HG03060 (cell line): ENCODE results near the gene IPO11.
"Not testable (repeated sequence)": the region's sequence is repeated elsewhere in the genome, so short reads cannot be mapped to it uniquely, and the experiment has no call there.

Experiments used
- ATAC-seq: cut with Tn5 transposase; IDR thresholded peaks from one replicate; pipeline ENCODE4 v1.9.1; 2021; ENCODE audit warnings: low read depth, moderate number of reproducible peaks; ENCODE audit not compliant: unreplicated experiment

Gene IPO11

DNA sequence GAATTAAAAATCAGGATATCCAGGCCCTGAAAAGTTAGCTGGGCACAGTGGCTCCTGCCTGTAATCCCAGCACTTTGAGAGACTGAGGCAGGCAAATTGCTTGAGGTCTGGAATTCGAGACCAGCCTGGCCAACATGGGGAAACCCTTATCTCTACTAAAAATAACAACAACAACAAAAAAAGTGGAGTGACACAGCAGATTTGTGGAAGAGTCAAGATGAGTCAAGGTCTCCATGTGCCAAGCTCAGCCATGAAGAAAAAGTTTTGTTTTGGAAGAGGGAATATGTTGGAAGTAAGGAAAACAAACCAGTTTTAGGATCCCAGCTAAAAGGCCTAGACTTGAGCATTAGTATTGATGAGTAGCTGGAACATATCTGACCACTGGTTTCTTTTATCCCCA lies 180.8 kb downstream of the IPO11 start:
- no peak for ATAC-seq

DNA sequence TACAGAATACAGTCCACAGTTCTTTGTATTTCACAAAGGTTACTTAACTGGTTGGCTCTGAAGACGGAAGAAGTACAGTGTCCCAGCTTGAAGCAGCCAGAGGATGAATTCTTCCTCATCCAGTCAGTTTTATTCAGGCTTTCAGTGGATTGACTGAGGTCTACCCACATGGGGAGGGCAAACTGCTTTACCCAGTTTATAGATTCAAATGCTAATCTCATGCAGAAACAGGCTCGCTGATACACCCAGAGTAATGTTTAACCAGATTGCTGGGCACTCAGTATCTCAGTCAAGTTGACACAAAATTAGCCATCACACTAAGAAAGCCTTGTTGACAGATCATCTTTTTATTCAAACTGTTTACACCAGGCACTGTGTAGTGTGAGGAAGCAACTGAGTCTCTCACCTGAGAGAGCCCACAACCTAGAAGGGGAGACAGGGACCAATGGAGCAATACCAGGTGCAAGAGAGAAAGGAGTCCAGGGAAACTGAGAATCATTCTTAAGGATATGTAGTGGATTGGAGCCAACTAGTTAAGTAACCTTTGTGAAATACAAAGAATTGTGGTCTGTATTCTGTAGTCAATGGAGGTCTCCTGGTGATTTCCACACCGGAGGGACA lies 181.9 kb downstream of the IPO11 start:
- no peak for ATAC-seq

DNA sequence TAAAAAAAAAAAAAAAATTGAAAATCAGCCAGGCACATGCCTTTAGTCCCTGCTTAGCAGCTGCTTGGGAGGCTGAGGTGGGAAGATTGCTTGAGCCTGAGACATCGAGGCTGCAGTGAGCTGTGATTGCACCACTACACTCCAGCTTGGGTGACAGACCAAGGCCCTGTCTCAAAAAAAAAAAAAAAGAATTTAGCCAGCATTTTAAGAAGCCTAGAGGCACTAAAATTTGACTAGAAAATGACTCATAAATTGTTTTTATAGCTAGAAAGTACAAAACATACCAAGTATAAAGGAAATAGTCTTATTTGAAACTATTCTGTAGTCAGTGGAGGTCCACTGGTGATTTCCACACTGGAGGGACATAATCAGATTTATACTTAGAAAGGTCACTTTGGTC lies 183.5 kb downstream of the IPO11 start:
- ATAC-seq = no peak

DNA sequence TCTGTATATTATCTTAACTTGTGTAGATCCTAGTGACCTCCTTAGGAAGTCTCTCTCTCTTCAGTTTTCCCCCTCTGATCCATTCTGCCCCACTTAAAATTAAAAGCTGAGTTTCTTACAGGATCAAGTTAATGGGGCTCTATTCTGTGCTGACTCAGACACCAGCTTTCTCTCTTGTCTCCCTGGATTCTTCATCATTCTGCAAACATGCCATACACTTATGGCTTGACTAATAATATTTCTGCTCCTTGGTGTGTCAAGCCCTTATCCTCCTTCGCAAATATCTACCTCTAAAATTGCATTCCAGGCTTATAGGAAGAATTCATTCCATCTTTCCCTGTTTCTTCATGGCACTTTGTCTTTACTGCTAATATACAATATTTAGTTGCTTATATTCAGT lies 184.1 kb downstream of the IPO11 start:
- ATAC-seq = no peak

DNA sequence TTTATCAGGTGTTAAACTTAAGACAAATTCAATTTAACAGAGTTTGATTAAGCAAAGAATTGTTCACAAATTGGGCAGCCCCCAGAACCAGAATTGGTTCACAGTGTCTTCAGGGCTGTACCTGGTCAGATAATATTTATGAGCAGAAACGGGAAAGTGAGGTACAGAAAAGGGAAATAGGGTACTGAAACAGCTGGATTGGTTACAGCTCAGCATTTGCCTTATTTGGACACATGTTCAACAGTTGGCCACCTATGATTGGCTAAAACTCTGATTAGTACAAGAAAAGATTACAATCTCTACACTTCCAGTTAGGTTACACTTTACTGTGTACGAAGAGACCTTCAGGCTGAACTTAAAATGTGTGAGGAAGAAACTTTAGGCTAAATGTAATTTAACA lies 184.8 kb downstream of the IPO11 start:
- ATAC-seq = no peak

DNA sequence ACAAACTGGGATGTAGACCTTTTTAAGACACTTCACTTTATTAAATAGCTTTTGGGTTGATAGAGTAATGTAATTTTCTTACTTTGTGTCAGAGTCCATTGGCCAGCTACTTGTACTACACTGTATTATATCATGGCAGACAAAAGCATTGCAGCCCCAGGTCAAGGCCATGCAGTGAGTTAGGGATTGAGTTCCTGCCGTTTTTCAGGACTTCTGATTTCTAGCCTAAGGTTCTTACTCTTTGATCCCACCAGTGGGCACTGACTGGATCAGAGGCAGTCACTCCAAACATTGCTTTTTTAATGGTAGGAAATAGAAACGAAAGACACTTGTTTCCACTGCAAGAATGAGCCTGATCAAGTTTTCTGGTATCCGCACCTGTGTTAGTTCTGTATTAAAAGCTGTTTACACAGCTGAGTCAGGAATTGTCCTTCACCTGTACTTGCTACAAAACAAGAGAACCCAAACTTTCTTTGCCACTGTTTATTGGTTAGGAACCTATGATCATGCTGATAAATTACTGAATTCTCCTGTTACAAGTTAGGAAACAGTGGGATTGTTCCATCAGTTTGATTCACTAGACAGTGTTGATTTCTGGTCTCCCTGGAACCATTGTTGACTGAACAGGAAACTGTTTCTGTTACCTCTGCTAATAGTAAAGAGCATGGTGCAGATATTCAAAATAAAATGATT lies 188.1 kb downstream of the IPO11 start:
- no peak for ATAC-seq

DNA sequence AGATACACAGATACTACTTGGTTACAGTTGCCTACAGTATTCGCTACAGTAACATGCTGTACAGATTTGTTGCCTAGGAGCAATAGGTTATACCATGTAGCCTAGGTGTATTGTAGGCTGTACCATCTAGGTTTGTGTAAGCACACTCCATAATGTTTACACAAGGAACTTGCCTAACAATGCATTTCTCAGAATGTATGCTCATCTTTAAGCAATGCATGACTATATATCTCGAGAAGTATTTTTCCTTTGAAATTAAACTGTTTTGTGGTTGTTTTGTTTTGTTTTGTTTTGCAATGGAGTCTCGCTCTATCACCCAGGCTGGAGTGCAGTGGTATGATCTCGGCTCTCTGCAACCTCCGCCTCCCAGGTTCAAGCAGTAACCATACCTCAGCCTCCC lies 191.4 kb downstream of the IPO11 start:
- no peak for ATAC-seq

DNA sequence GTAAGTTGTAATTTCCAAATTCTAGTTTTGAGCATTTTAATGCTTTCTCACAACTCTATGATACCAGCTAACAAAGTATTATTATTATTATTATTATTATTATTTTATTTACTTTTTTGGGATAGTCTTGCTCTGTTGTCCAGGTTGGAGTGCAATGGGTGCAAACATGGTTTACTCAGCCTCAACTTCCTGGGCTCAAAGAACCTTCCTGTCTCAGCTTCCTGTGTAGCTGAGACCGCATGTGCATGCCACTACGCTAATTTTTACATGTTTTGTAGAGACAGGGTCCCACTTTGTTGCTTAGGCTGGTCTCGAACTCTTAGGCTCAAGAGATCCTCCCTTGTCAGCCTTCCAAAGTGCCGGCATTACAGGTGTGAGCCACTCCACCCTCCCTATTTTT lies 193.1 kb downstream of the IPO11 start:
- no peak for ATAC-seq

DNA sequence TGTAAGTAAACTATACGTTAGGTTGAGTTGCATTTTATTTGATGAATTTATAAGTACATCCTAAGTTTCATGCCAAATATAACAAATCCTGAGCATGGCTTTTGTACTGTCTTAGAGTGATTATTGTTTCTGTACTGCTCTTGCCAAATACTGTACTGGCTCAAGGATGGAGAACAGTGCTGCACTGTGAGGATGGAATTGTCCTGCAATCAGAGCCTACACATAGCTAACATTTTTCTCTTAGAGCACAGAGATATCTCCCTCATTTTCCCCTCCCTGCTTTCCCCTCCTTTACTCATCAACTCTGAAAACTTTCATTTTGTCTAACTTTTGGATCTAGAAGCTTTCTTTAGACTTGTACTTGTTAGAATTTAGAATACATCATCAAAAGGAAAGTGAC lies 194.3 kb downstream of the IPO11 start:
- ATAC-seq = no peak

DNA sequence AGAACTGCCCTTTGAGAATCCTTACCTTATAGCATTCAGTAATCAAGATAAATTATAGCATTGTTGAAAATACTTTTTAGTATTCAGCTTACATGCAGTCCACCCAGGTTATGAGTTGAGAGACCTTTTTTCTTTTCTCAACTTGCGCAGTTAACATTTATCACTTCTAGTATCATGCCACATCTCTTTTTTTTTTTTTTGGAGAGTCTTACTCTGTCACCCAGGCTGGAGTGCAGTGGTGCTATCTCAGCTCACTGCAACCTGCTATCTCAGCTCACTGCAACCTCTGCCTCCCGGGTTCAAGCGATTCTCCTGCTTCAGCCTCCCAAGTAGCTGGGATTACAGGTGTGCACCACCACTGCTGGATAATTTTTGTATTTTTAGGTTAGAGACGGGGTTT lies 195.1 kb downstream of the IPO11 start:
- ATAC-seq = no peak

DNA sequence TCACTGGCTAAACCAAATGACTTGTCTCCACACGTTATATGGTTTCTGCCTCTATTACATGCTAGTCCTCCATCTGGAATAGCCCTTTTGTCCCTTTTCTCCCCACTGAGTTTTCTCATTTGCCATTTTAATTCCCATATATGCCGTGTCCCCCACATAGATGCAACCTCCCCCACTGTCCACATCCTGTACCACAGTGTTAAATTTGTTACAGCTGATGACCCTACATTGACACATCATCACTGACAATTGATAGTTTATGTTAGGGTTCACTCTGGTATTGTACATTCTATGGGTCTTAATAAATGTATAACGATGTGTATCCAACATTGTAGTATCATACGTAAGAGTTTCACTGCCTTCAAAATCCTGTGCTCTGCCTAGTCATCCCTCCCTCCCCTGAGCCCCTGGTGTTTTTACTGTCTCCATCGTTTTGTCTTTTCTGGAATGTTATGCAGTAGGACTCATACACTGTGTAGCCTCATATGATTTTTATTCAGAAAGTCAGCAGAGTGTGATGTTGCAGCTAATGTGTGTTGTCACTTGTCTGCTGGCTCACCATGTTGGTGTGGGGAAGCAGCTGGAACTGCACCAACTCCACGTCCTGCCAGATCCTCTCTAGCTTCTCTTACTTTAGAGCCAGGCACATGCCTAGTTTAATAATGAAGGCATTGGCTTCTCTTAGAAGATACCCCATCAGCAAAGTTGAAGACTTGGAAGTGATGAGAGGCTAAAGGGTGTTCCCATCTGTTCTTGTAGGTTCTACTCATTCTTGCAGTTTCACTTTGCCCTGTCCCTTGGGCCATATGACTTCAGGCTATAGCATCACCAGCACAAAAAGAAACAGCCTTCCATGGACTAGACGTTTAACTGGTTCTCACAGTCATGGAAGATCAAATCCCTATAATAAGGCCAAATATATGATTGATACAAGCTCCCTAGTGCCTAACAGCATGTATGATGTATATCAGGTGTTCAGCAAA lies 196.3 kb downstream of the IPO11 start:
- ATAC-seq = no peak

DNA sequence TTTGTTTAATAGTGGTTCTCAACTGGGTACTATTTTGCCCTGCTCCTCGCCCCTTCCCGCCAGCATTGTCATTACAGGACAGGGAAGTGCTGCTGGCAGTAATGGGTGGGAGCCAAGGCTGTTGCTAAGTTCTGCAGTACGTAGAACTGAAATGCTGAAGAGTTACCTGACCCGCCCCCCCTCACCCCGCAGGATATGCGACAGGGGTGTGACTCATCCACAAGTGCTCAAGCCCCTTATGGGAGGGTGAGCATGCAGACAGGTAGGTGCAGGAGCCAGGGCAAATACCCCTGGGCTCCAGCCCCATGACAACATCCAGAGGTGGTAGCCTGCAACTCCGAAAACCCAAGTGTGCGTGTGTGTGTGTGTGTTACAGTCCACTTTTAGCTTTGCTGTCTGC lies 201.8 kb downstream of the IPO11 start:
- no peak for ATAC-seq

DNA sequence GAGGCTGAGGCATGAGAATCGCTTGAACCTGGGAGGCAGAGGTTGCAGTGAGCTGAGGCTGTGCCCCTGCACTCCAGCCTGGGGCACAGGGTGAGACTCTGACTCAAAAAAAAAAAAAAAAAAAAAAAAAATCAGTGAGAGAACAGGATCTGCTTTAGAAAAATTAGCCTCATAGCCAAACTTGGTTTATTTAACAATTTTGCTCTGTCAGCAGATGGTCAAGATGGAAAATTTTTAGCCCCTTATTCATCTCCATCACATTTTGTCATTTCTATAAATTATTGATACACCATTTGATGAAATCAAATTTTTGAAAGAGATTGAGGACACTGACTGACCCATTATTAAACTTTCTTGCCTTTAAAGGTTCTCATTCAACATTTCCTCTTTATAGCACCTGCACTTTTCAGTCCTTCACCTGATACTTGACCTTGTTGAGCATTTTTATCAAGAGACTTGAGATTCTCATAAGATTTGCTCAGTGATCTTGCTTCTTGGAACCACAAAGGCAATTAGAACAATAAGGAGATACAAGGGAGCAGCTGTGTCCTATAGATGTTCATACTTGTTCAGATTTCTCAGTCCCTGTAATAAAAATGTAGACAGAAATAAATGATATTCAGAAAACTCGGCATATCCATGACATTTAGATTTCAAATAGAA lies 204.2 kb downstream of the IPO11 start:
- ATAC-seq = no peak

DNA sequence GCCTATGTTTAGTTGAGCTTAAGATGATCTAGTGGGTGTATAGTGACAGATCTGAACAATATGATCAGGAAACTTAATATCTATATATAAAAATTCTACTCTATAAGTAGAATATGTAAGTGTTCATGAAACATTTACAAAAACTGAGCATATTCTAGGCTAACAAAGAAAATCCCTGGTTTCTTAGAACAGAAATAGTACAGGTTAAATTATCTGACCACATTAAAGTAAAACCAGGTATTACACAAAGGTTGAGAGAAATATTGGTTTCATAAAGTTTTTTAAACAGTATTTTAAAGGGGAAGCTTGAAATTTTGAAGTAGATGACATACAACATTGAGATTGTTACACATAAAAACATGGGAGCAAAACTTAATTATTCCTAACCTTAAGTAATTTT lies 205.4 kb downstream of the IPO11 start:
- no peak for ATAC-seq

DNA sequence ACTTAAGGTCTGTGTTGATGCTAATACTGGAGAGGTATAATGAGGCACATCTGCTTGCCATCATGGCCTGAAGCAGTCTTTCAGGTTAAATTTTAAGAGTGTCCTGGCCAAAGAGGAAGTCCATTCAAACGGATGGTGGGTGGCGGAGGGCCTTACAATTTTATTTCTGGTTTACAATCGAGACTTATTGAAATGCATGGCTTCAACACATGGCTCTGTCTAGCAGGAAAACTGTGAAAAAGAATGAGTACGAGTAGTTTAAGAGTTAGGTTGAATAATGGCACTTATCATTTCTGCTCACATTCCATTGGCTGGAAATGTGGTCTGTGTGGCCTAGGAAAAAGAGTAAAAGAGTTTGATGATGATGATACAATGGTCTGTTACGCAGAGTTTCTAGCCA lies 208.2 kb downstream of the IPO11 start:
- no peak for ATAC-seq

DNA sequence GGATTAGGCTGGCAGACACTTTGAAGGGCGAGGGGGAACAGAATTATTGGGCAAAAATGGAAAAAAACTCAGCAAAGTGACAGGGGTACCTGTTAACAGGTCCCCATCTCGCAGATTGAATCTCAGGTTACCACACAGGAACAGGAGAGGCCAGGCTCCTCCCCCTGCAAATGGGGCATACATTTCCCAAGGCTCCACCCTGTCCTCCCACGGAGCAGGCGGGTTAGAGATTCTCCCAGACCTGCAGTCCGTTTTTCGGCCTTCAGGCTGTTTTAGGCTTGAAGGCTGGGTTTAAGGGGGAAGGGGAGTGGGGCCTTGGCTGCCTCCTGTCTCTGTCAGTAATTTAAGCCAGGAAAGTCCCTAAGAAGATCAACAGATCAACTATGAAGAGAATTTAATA lies 208.7 kb downstream of the IPO11 start:
- ATAC-seq = no peak

DNA sequence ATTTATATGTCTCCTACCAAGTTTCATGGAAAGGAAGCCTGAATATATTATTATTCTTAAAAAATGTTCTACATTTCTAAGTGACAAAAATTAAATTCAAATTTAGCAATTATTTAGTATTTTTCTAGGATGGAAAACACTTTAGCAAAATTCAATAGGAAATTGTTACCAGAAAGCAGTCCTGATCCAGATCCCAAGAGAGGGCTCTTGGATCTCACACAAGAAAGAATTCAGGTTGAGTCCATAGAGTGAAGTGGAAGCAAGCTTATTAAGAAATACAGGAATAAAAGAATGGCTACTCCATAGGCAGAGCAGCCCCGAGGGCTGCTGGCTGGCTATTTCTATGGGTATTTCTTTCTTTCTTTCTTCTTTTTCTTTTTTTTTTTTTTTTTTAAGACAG lies 210.7 kb downstream of the IPO11 start:
- ATAC-seq = no peak

DNA sequence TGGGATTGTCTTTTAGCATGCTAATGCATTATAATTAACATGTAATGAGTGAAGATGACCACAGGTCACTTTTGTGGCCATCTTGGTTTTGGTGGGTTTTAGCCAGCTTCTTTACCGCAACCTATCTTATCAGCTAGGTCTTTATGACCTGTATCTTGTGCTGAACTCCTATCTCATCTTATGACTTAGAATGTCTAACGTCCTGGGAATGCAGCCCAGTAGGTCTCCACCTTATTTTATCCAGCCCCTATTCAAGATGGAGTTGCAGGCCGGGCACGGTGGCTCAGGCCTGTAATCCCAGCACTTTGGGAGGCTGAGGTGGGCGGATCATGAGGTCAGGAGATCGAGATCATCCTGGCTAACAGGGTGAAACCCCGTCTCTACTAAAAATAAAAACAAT lies 211.9 kb downstream of the IPO11 start:
- ATAC-seq = not testable (repeated sequence)

DNA sequence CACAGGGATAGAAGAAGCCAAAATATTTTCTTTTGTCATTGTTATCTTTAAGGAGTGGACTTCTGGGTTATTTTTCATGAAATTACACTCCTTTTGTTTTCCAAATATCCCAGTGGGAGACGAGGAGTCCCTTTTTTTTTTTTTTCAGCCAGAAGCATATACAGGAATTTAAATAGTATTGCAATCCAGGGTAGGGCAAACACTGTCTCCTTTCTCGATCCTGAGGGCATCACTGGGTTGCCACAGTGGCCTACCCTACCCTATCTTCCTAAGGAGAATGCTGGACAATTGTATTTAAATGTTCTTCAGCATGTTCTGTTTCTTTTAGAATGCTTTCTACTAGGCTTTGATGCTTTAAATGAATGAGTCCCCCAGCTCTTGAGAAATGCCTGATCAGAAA lies 214.0 kb downstream of the IPO11 start:
- ATAC-seq = no peak

DNA sequence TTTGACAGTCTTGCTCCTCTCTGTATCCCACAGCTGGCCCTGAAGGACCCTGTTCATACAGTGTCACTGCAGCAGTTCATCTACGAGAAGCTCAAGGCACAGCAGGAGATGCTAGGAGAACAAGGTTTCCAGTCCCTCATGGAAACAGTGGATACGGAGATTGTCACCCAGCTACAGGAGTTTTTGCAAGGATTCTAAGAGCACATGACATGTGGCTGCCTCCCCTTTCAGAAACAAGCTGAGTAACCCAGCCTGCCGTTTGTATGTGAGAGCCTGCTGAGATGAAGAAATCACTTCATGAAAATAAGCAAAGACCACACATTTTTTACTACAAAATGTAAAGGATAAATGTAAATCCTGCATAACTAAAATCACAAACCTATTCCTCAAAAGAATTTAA lies 214.6 kb downstream of the IPO11 start:
- ATAC-seq = no peak

DNA sequence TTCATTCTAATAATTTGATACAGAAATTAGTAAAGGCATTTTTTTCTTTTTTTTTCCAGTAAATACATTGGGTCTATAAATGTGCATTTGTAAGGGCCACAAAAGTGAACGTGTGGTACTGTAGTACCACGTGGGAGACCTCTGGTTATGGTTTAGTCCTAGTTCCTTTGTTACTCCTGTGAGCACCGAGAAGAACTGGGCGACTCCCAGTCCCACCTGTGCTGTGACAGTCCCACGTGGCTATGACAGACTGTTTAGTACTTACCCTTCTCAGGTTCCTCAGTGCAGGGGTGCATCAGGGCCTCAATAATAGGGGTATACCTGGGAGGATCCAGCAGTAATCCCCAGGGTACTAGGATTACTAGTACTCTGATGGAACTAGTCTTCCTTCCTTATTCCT lies 215.3 kb downstream of the IPO11 start:
- no peak for ATAC-seq
